Breast epithelium (tissue), 3 donors: Measurements from ENCODE around the gene SETBP1.

ENCODE experiments used
- CTCF ChIP-seq, 3 donors: fragments of 450-650 bp; IDR thresholded peaks; one replicate each; pipeline ENCODE4 v1.5.1; 2016 to 2017; ENCODE audit warnings: antibody characterized with exemption in 3 of 3, mild to moderate bottlenecking in 3 of 3, moderate library complexity in 3 of 3
- POLR2A ChIP-seq: fragments of 450-650 bp; IDR thresholded peaks from one replicate; pipeline ENCODE4 v1.6.1; 2016; ENCODE audit warnings: antibody characterized with exemption, mild to moderate bottlenecking, moderate library complexity
- POLR2AphosphoS5 ChIP-seq, 3 donors: sonication (generic); formaldehyde crosslinking; IDR thresholded peaks; one replicate each; pipeline ENCODE4 v1.6.1; 2017; ENCODE audit warnings: antibody characterized with exemption in 3 of 3

DNA sequence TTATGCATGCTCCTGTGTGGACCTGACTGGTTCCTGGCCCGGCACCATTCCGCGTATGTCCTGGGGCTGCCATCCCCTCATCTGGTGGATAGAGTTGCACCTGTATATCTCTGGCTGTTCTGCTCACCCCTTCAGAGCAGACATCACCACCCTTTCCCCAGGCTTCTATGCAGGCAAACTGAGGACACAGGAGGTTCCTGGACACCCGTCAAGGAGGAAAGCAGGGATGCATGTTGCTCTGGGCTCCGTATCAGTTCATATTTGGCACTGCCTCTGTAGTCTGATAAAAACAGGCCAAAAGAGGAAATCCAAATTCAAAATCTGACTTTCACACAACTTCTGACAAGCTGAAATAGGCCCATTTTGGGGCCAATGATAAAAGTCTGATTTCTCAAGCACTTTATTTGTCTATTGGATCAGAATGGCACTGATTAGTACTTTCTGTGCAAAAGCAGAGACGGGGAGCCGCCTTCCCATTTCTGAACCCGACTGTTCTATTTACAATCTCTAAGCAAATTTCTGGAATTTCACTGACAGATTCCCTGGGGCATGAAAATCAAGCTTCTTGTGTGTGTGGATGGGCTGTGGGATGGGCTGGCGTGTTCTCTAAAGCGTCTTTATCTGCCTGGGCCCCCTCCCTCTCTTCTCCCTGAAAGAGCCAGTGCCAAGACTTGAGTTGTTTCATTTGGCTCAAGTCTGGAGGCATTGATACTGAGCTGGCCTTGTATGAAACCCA, 96.9 kb downstream of the SETBP1 start:
- TF ChIP-seq CTCF (IDR thresholded peaks at IDR 0.05) (no peak), POLR2AphosphoS5 (IDR thresholded peaks at IDR 0.05) (no peak), POLR2A (no peak)
